Measurements from ENCODE around the gene DCAF15.
A peak's percentile ranks its signal among the peaks of the same experiment; 100 is the strongest.
"Not testable (repeated sequence)": the region's sequence is repeated elsewhere in the genome, so short reads cannot be mapped to it uniquely, and the experiment has no call there.

The DCAF15 gene

DNA sequence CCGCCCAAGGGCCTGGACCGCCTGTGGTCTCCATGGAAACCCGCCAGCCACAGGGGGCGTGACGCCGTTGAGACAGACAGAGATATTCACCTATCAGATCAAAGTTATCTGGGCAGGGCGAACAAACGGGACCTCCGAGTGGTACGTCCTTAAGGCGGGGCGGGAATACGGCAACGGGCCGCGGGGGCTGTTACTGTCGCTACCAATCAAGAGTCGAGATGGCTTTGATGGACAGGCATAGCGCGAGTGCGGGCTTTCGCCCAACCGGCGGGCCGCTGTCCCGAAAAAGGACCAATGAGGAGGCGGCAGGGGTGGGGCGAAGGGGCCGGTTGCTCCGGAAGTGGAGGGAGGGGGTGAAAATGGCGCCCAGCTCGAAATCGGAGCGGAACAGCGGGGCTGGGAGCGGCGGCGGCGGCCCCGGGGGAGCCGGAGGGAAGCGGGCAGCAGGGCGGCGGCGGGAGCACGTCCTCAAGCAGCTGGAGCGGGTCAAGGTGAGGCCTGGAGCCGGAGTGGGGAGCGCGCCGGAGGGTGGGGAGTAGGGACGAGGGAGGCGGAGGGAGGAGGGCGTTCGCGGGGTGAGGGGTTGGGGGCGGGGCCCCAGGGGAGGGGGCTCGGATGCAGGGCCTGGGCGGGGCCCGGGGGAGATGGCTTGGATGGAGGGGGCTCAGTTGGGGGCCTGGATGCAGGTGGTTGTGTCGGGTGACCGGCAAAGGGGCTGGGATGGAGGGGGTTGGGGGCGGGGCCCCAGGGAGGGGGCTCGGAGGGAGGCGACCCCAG lies at the start of gene DCAF15:
DCAF15 (plus strand) TSS at position 356 of the 777 bp plus-strand sequence; CDS start at position 360, 4 bp downstream.
- DNase-seq (ENCODE audit: low read depth, low spot score) = peak; percentile 99

DNA sequence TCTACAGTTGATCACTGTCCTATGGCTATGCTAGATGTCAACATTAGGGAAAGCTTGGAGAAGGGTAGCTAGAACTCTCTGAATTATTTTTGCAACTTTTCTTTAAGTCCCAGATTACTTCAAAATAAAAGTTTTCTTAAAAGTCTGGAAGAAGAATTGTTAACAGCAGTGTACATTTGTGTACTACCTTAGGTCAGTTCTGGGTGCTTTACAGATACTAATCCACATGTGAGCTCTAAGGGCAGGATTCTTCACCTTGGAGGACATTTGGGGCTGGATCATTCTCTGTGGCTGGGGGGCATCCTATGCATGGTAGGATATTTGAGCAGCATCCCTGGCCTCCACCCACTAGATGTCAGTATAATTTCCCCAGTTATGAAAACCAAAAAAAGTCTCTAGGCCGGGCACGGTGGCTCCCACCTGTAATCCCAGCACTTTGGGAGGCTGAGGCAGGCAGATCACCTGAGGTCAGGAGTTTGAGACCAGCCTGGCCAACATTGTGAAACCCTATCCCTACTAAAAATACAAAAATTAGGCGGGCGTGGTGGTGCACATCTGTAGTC lies 49.2 kb upstream of the DCAF15 start:
- no peak for DNase-seq (ENCODE audit: low read depth, low spot score)

DNA sequence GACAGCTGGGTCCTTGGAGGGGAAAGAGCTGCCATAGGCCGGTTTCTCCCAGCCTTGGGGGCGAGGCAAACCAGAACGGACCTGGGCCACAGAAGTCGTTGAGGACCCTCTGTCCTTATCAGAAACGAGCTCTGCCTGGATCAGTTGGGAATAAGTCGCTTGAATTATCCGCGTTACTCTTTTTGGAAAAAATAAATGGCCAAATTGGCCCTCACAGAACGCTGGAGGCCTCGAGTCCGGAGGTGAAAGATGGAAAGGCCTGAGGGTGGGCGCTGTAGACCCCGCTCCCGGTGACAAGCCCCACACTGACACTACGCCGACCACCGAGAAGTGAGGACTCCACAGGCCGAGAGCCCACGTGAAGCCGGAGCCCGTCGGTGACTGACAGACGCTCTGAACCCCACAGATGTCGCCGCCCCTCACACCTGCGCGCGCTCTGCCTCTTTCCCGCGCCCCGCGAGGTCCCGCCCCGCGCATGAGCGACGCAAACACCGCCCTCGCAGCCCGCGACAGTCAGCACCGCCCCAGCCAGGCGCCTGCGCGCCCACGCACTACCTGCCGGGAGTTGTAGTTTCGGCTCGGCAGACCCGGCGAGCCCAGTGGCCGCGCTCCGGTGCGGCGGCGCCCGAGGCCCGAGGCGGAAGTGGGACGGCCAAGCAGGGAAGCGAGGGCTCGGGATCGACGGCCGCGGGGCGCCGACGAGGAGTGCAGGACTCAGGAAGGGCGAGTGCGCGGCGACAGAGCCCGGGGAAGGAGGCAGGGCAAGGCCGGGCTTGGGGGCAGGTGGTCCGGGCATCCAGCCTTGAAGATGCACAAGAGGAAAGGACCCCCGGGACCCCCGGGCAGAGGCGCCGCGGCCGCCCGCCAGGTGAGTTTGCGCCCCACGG lies 46.4 kb upstream of the DCAF15 start, which contains the start of the genes BRME1 and CC2D1A:
BRME1 (minus strand) TSS at position 484 of the 887 bp plus-strand sequence. CDS start 1,225 bp downstream, outside the sequence.
CC2D1A (plus strand) TSS at position 568 of the 887 bp plus-strand sequence; CDS start at position 809, 241 bp downstream.
- peak; percentile 31 for DNase-seq (ENCODE audit: low read depth, low spot score)

DNA sequence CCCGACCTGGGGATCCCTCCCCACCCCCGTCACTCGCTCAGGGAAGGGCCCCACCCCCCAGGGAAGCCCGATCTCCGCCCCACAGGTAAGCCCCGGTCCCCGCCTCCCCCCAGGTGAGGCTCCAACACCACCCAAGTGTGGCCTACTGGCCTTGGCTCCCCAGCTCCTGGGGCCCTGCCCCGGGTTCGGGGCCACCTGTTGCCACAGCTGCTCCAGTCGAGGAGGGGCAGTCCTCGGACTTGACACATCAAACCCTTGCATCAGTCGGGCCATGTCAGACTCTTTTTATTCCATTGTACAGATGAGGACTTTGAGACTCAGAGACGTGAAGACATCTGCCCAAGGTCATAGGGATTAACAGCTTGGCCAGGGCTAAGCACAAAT lies 45.8 kb upstream of the DCAF15 start:
- DNase-seq (ENCODE audit: low read depth, low spot score) = no peak

- no peak for DNase-seq (ENCODE audit: low read depth, low spot score)
Observed at GRCh38 chr19:13906910-13907309, 45.4 kb upstream of the DCAF15 start.

DNA sequence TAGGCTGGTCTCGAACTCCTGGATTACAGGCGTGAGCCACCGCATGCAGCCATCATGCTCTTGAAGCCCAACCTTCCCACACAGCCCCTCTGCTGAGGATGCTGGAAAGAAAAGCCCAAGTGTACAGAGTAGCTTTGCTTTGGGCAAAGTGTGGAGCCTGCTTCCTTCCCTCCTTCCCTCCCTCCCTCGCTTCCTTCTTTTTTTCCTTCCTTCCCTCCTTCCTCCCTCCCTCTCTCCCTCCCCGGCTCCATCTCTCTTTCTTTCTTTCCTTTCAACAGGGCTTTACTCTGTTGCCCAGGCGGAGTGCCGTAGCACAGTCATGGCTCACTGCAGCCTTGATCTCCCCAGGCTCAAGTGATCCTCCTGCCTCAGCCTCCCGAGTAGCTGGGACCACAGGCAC lies 43.6 kb upstream of the DCAF15 start:
- no peak for DNase-seq (ENCODE audit: low read depth, low spot score)

DNA sequence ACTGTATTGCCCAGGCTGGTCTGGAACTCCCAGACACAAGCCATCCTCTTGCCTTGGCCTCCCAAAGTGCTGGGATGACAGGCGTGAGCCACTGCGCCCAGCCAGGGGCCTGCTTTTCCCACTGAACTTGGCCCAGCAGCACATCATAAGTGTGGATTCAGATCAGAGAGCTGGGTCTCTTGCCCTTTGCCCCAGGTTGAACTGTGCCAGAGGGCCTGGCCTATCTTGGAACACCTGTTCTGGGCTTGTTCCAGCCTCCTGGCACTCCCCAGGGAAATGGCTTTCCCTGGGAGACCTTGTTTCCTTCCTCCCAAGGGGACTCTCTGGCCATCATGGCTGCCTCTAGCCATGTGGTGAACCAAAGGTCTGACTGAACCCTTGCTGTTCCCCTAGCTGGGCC lies 42.9 kb upstream of the DCAF15 start:
- no peak for DNase-seq (ENCODE audit: low read depth, low spot score)

GRCh38 chr19:13913352-13913751 lies 39.0 kb upstream of the DCAF15 start:
- DNase-seq (ENCODE audit: low read depth, low spot score) = no peak

GRCh38 chr19:13914777-13915176 lies 37.5 kb upstream of the DCAF15 start:
- DNase-seq (ENCODE audit: low read depth, low spot score) = no peak

GRCh38 chr19:13917888-13918406 lies 34.4 kb upstream of the DCAF15 start:
- no peak for DNase-seq (ENCODE audit: low read depth, low spot score)

DNA sequence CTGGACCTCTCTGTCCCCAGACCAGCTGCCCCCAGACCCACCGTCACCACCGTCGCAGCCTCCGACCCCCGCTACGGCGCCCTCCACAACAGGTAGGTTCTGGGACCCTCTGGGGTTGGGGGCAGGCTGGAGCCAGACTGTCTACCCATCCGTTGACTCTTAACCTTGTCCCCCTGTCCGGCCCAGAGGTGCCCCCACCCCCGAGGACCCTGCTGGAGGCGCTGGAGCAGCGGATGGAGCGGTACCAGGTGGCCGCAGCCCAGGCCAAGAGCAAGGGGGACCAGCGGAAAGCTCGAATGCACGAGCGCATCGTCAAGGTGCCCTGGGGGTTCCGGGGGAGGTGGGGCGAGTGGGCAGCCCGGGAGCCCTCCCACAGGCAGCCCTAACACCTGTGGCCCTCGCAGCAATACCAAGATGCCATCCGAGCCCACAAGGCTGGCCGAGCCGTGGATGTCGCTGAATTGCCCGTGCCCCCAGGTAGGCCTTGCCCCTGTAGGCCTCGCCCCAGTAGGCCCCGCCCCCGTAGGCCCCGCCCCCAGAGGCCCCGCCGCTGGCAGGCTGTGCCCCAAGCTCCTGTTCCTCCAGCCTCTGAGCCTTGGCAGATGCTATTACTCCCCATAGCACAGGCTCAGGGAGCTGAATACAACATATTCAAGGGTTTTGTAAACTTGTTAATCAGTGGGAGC lies 33.4 kb upstream of the DCAF15 start:
- no peak for DNase-seq (ENCODE audit: low read depth, low spot score)

- DNase-seq (ENCODE audit: low read depth, low spot score) = no peak
Observed at GRCh38 chr19:13920524-13920923, 31.8 kb upstream of the DCAF15 start.

- DNase-seq (ENCODE audit: low read depth, low spot score) = no peak
Observed at GRCh38 chr19:13920940-13921747, 31.2 kb upstream of the DCAF15 start.

- not testable (repeated sequence) for DNase-seq (ENCODE audit: low read depth, low spot score)
Observed at GRCh38 chr19:13922118-13922517, 30.2 kb upstream of the DCAF15 start.

- no peak for DNase-seq (ENCODE audit: low read depth, low spot score)
Observed at GRCh38 chr19:13923194-13923987, 28.9 kb upstream of the DCAF15 start.

GRCh38 chr19:13926010-13926409 lies 26.3 kb upstream of the DCAF15 start:
- no peak for DNase-seq (ENCODE audit: low read depth, low spot score)

GRCh38 chr19:13926715-13927114 lies 25.6 kb upstream of the DCAF15 start:
- DNase-seq (ENCODE audit: low read depth, low spot score) = no peak

- no peak for DNase-seq (ENCODE audit: low read depth, low spot score)
Observed at GRCh38 chr19:13929340-13929739, 23.0 kb upstream of the DCAF15 start.

DNA sequence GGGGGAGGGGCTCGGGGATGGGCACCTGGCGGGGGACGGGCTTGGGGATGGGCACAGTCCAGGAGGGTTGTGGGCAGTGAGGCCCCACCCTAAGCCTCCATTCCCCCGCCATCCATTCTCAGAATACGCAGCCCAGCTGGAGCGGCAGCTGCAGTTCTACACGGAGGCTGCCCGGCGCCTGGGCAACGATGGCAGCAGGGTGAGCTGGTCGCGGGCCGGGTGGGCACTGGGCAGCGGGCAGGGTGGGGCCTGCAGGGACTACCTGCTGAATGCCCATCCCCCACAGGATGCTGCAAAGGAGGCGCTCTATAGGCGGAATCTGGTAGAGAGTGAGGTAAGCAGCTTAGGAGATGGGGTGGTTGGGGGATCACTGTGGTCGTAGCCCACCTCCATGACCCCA lies 22.4 kb upstream of the DCAF15 start:
- no peak for DNase-seq (ENCODE audit: low read depth, low spot score)

- DNase-seq (ENCODE audit: low read depth, low spot score) = no peak
Observed at GRCh38 chr19:13930402-13930801, 21.9 kb upstream of the DCAF15 start.

All from smooth muscle cell of the brain vasculature (primary cell).